Amygdala (tissue), 56 donors: ENCODE results near the gene SMG7.
"Not testable (repeated sequence)": the region's sequence is repeated elsewhere in the genome, so short reads cannot be mapped to it uniquely, and the experiment has no call there.

Source experiments
- DNase-seq, 56 donors: peaks; one replicate each; lab custom pipeline; 2025; lab: John Stamatoyannopoulos, UW

The SMG7 gene, protein sequence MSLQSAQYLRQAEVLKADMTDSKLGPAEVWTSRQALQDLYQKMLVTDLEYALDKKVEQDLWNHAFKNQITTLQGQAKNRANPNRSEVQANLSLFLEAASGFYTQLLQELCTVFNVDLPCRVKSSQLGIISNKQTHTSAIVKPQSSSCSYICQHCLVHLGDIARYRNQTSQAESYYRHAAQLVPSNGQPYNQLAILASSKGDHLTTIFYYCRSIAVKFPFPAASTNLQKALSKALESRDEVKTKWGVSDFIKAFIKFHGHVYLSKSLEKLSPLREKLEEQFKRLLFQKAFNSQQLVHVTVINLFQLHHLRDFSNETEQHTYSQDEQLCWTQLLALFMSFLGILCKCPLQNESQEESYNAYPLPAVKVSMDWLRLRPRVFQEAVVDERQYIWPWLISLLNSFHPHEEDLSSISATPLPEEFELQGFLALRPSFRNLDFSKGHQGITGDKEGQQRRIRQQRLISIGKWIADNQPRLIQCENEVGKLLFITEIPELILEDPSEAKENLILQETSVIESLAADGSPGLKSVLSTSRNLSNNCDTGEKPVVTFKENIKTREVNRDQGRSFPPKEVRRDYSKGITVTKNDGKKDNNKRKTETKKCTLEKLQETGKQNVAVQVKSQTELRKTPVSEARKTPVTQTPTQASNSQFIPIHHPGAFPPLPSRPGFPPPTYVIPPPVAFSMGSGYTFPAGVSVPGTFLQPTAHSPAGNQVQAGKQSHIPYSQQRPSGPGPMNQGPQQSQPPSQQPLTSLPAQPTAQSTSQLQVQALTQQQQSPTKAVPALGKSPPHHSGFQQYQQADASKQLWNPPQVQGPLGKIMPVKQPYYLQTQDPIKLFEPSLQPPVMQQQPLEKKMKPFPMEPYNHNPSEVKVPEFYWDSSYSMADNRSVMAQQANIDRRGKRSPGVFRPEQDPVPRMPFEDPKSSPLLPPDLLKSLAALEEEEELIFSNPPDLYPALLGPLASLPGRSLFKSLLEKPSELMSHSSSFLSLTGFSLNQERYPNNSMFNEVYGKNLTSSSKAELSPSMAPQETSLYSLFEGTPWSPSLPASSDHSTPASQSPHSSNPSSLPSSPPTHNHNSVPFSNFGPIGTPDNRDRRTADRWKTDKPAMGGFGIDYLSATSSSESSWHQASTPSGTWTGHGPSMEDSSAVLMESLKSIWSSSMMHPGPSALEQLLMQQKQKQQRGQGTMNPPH

DNA sequence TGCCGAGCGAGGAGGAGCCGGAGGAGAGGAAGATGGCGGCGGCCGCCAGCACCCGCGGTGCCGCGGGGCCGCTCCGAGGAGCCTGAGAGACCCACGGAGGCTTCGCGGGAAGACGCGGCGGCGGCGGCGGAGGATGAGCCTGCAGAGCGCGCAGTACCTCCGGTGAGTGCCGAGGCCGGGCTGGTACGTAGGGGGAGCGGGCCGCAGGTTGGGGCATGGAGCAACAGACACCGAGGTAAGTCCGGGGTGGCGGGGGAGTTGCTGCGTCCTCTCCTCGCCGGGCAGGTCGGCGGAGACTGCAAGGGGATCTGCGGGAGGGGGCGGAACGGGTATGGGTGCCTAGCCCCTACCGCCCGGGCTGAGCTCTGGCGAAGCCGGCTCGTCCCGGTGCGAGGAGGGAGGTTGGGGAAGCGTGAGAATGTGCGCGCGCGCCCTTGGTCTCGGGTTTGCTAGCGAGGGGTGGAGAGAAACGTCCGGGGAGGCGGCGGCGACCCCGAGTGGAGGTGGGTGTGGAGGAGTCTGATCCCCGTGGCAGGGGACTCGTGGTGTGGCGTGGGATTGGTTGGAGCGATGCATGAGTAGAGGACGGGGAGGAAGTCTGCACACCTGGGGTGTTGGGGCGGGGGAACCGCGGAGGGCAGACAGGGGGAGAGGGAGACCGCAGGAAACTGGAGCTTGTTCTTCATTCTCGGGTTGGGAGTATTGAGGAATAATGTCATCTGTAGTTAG, at the start of gene SMG7:
SMG7 (plus strand) TSS at position 12 of the 729 bp plus-strand sequence; CDS start at position 134, 122 bp downstream.
- peak in 33 of 56 donors; percentile 18 to 67 (median 53) for DNase-seq

DNA sequence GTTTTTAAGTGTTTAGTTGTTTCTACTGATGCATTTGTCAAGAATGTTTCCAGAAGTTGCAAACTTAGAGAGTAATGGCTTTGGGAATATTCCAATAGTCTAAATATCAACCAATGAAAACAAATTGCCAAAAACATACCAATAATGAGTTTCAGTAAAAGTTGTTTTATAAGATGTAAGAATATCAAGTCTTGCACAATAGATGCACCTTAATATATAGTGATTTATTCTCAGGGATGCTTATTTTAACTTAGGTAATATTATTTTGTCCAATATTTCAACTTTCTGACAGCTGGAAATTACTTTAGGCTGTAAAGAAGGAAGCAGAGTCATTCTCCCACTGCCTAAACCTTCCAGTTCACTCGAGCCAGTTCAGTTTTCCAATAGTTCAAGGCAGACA, 48.8 kb upstream of the SMG7 start:
- DNase-seq = no peak

DNA sequence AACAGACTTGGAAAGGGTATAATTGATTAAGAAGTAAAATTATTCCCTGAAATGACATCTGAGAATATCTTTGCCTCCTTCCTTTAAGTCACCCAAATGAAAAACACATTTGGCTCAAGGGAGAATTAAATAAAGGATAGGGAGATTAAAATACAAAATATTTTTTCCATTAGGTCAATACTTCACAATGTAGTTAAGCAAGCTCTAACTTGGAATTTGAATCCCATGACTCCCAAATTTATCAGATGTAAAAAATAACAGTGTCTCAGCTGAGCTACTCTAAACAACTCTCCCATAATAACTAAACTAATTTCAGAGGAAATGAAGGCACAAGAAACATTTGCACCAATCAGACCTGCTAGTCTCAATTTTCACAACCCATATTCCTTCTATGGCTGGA, 47.6 kb upstream of the SMG7 start:
- no peak for DNase-seq

DNA sequence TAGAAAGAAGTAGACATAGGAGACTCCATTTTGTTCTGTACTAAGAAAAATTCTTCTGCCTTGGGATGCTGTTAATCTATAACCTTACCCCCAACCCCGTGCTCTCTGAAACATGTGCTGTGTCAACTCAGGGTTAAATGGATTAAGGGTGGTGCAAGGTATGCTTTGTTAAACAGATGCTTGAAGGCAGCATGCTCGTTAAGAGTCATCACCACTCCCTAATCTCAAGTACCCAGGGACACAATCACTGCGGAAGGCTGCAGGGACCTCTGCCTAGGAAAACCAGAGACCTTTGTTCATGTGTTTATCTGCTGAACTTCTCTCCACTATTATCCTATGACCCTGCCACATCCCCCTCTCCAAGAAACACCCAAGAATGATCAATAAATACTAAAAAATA, 44.7 kb upstream of the SMG7 start:
- not testable (repeated sequence) for DNase-seq

DNA sequence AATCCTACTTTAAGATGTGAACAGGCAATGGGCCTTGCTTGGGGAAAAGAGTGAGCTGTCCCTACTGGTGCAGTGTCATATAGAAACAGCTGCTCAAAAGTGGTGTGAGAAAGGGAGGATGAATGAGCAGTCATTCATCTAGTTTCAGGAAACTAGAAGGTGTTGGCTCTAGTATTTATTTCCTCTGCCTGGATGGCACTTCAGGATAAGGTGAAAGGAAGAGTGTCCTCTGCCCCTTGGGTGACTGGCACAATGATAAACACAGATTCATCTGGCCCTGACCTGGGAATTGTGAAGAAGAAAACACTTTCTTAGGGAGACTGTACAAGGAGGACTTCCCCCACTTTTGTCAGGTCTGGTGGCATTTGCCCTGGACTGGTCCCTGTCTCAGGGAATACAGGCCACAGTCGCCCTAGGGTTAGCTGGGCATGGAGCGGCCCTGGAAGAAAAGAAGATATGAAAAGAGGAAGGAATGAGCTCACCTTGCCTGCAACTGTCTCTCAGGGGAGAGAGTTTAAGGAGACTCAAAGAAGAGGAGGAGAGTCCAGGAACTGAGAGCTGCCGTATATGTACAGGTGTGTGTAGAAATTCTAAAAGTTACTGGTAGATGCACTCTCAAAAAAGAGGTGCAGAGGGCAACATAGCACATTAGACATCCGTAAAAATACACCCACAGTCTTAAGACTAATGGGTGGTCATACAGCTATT, 40.3 kb upstream of the SMG7 start:
- DNase-seq = no peak

DNA sequence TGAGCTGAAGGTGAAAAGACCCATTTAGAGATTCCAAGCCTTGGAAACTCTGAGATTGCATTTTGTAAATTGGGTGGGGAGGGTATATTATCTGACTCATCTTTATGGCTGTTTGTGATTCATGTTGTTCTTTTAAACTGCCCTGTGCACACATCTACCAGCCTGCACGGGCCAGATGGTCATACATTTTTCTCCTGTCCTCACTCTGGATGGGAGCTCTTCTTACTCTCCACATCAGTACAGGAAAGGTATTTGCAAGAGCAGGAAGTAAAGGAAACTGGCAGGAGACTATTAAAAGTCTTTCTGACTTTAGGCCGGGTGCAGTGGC, 39.8 kb upstream of the SMG7 start:
- no peak for DNase-seq

DNA sequence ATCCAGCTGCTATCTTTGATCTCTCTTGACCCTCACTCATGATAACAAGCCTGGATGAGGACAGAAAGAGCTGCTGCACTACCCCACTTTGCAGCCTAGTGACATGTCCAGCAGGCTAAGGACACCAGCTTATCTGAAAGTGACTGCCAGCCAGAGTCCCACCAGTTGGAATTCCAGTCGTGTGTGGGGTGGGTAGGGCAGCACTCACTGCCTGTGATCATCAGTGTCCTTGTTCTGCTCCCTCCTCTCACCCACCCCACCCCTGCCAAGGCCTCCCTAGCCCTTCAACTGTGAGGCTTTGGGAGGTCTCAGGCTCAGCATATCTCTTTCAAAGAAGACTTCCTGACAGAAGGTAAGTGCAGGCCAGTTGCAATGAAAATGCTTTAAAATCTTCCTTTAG, 38.6 kb upstream of the SMG7 start:
- no peak for DNase-seq

DNA sequence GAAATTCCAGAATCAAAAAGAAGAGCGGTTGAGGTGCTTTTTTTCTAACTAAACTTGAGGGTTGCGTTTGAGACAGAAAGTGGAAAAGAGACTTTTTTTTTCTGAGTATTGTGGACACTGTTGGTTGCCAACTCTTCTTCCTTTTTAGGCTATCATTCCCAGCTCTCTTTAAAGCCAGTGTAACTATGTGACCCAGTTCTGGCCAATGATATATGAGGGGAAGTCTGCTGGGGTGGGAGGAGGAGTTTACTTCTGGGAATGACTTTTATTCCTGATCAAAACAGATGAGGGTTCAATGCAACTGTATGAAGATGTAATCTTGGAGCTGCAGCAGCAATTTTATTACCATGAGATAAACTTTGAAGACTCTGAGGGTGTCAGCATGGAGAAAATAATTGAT, 36.8 kb upstream of the SMG7 start:
- DNase-seq = no peak

DNA sequence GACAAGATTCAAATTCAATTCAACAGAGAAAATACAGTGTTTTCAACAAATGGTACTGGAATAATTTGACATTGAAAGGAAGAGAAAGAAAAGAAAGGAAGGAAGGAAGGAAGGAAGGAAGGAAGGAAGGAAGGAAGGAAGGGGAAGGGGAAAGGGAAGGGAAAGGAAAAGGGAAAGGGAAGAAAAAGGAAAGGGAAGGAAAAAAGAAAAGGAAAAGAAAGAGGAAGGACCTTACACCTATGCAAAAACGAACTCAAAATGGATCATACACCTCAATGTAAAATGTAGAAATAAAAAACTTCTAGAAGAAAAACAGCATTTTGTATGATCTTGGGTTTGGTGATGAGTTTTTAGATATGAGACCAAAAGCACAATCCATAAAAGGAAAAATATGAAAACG, 34.2 kb upstream of the SMG7 start:
- no peak for DNase-seq

DNA sequence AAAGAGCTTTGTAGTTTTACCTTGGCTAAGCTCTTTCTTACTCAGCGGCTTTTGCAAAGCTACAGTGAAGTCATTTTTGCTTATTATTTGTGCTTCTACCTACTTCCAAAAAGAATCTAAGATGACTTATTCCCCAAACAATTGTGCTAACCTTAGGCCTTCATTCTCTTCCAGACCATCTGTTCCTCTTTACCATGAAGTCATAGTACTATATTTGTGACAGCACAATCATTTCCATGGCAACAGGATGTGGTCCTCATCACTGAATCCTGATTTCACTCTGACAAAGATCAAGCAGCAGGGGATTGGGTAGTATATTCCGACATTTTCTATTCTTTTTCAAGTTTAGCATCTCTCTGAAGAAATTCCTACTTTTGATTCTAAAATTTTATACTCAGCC, 29.3 kb upstream of the SMG7 start:
- DNase-seq = no peak

DNA sequence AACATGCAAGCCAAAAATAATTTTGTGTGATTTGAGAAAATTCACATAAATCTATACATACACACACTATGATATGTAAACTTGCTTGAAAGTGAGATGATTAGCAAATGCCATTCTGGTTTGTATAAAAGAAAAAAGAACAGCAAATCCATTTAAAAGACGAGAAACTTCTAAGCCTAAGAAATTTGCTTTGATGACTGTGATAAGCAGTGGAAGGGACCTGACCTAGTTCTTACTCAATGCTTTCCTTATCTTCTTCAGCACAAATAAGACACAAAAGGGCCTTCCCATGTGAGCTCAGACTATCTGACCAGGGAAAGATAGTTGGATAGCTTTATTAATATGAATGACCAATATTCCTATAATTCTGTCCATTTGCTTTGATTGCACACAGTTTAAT, 28.8 kb upstream of the SMG7 start:
- DNase-seq = no peak

DNA sequence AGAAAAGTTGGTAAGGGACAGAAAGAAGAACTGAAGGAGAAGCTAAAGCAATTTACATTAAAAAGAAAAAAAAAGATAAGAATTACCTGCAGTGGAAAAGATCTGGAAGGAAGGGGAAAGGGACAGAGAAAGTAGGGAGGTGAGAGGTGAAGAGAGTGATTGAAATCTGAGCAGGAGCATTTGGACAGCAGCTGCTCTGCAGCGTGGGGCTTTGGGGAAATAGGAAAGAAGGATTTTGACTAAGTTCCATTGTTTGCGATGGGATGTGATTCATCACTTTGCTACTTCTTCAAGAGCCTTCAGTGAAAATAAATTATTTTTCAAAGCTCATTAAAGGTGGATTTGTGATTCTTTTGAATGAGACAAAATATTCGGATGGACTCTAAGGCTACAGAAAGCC, 28.1 kb upstream of the SMG7 start:
- DNase-seq = no peak

DNA sequence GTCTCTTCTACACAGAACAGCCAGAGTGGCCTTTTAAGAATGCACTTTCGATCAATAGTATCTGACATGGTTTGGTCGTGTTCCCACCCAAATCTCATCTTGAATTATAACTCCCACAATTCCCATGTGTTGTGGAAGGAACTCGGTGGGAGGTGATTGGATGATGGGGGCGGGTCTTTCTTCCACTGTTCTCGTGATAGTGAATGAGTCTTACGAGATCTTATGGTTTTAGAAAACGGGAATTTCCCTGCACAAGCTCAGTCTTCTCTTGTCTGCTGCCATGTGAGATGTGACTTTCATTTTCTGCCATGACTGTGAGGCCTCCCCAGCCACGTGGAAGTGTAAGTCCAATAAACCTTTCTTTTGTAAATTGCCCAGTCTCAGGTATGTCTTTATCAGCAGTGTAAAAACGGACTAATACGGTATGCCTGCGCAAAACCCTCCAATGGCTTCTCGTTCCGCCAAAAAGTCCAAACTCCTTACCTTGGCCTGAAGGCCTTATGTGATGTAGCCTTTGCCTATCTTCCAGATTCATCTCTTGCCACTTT, 23.0 kb upstream of the SMG7 start:
- no peak for DNase-seq

DNA sequence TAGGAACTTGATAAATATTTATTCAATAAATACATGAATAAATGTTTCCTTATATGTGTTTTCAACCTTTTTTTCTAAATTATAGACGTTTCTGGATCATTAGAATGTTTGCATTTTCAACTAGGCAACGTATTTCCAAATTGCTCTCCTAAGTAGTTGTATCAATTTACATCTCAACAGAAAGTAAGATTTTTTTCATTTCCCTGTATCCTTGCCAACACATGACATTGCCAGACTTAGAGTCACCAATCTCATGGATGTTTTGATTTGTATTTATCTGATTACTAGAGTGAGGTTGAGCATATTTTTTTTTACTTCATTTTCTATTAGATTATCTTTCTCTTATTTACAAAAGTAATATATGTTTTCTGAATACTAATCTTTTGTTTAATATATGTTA, 22.2 kb upstream of the SMG7 start:
- DNase-seq = no peak

DNA sequence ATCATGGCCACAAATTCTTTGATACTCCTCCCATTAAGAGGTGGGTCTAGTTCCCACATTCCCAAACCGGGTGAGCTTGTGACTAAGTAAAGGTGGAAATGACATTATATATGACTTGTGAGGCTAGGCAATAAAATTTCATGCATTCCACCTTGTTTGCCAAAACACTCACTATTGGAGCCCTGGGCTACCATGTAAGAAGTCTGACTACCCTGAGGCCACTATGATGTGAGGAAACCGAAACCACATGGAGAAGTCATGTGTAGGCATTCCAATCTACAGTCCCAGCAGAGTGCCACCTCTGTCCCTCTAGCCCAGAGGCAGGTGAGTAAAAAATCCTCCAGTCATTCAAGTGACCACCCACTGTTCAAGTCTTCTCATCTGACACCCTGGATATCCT, 17.9 kb upstream of the SMG7 start:
- DNase-seq = no peak

DNA sequence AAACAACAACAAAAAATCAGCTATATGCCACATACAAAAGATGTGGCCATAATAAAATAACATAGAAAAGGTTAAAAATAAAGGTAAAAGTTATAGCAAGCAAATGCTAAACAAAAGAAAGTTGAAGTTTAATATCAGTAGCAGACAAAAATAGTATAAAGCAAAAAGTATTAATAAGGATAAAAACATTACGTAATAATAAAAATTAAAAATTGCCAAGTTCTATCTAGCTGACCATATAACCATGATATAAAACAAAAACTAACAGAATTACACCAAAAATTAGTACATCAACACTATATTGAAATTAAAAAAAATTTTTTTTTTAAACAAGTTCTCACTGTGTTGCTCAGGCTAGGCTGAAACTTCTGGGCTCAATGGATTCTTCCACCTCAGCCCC, 15.5 kb upstream of the SMG7 start:
- DNase-seq = no peak

DNA sequence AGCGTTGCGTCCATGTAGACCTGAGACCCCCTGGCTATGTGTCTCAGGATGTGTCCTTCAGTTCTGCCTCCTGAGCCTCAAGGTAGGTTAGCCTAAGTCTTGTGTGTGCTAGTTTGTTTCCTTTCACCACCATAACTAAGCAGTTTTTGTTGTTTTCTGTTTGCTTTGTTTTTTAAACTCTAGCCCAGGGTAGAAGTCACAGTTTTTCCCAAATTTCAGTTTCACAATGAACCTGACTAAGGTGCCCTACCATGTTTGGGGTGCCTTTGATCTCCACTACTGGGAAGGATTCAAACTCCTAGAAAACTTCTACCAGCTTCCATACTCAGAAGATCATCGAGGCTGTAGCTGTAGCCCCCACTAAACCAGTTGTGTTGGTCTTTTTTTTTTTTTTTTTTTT, 14.8 kb upstream of the SMG7 start:
- no peak for DNase-seq

DNA sequence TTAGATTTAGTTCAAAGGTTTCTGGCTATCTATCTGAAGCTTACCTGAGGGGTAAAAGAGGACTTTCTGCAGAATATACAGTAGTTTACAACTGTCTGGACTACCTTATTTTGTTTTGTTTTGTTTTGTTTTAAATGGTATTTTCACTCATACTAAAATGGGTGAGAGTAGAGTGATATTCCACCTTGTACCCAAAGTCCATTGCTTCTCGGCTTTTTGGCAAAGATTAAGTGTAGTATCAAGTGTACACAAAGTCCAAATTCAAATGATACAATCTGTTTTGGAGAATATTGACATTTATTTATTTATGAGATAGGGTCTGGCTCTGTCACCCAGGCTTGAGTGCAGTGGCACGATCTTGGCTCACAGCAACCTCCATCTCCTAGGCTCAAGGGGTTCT, 11.7 kb upstream of the SMG7 start:
- DNase-seq = no peak

DNA sequence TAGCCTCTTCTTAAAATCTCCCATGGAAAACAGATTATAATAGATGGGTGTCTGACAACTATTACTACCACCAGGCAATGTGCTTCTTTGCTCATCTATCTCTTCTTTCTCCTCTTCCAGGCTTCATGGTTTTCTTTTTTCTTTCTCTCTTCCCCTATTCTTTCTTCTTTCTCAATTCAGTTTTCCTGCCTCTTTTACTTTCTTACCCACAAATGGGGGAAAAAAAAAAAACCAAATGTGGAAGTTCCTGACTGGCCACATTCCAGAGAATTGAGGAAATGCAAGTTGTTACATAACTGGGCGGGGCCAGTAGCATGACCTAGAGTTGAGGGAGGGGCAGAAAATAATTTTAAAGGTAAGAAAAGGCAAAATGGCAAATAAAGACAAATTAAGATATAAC, 10.9 kb upstream of the SMG7 start:
- no peak for DNase-seq

DNA sequence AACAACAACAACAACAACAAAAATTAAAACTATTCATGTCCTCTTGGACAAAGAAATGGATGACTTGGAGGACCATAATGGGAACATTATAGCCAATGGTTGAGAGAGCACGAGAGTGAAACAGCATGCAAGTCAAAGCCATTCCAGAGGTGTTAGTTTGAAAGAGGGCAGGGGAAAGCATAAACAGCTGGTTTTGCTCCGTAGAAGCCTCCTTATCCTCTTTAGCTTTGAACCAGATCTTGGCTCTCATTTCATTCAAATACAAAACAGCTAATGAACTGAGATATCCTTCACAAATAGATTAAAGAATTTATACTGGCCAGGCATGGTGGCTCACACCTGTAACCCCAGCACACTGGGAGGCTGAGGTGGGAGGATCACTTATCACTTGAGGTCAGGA, 8.7 kb upstream of the SMG7 start:
- DNase-seq = no peak
